Measurements from ENCODE around the gene EFNA5. TPM values are rescaled to one million over a fixed set of nuclear protein-coding genes. Genes with fewer than 3 reads are reported as not detected.

The EFNA5 gene
- total RNA-seq, 4 donors from 2014 or later, result 2.8 to 5.7 (median 3.7) TPM

DNA sequence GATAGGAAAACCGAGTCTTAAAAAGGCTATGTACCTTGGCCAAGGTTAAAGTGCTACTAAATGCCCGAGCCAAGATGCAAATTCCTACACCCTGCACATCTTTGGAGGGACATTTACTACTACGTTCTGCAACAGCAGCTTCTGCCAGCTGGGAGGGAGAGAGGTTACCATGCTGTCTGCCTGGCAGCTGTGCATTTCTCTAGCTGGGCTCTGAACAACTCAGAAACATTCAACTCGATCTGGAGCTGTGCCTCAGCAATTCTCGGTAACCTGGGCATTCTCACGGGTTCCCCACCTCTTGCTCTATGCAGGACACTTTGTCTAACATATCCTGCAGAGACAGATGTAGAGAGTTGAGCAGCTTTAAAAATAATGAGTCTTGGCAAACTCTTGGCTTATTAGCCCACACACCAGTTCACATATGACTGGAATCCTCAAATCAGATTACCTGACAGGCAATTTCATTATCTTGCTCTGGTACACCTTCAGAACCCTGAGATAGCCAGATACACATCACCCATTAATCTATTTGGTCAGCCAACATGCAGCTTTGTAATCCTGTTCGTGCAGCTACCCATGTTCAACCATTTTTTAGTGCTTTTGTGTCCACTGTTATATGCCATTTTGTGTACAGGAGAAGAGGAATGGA is 115.8 kb downstream of the EFNA5 start:
- Histone ChIP-seq H3K27me3 (no peaks in the 10 kb centered on the region), H3K4me1 (peaks cover 0 to 3% (median 0%) of the 10 kb centered on the region in 4 donors), H3K36me3 (no peaks in the 10 kb centered on the region), H3K9me3 (no peaks in the 10 kb centered on the region), H3K4me3 (no peak overlapping the region), H3K27ac (replicated peaks in 1 of 4) (no peak overlapping the region)
- no peak for DNase-seq (ENCODE audit: extremely low spot score)
- WGBS, result 86% methylated on average over 7 of the region's 7 CpGs
- intact Hi-C loops (cut with DNase I), result no loop called here
- no peak for TF ChIP-seq EP300 (IDR thresholded peaks at IDR 0.05)
- TF ChIP-seq POLR2AphosphoS5 (IDR thresholded peaks at IDR 0.05), result no peak
- TF ChIP-seq POLR2A (IDR thresholded peaks at IDR 0.05; ENCODE audit: low read depth), result no peak
- TF ChIP-seq, protein P1, sequence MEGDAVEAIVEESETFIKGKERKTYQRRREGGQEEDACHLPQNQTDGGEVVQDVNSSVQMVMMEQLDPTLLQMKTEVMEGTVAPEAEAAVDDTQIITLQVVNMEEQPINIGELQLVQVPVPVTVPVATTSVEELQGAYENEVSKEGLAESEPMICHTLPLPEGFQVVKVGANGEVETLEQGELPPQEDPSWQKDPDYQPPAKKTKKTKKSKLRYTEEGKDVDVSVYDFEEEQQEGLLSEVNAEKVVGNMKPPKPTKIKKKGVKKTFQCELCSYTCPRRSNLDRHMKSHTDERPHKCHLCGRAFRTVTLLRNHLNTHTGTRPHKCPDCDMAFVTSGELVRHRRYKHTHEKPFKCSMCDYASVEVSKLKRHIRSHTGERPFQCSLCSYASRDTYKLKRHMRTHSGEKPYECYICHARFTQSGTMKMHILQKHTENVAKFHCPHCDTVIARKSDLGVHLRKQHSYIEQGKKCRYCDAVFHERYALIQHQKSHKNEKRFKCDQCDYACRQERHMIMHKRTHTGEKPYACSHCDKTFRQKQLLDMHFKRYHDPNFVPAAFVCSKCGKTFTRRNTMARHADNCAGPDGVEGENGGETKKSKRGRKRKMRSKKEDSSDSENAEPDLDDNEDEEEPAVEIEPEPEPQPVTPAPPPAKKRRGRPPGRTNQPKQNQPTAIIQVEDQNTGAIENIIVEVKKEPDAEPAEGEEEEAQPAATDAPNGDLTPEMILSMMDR (IDR thresholded peaks at IDR 0.05), result no peak

DNA sequence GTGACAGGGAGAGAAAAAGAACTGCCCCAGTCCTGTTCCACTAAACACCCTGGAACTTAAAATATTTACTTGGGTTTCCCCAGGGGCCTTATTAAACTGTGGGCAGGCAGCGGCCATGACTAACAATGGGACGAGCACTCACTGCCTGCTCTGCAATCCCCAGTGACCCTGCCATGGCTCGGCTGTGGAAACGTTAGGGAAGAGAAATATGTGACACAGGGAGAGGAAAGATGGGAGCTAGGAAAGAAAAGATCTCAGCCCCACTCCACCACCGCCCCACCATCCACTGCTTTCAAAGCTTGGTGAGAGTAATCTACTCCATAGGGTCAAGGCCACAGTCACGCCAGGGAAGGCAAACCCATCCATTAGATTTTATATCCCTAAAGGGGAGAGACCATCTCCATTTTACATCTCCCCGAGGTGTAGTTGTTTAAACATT is 117.6 kb downstream of the EFNA5 start:
- Histone ChIP-seq H3K27ac (replicated peaks in 1 of 4) (no peak overlapping the region), H3K4me3 (no peak overlapping the region), H3K9me3 (no peaks in the 10 kb centered on the region), H3K27me3 (no peaks in the 10 kb centered on the region), H3K36me3 (no peaks in the 10 kb centered on the region), H3K4me1 (no peaks in the 10 kb centered on the region)
- WGBS, result 90% methylated on average over 7 of the region's 7 CpGs
- no peak for DNase-seq (ENCODE audit: extremely low spot score)
- TF ChIP-seq POLR2AphosphoS5 (IDR thresholded peaks at IDR 0.05) (no peak), POLR2A (IDR thresholded peaks at IDR 0.05; ENCODE audit: low read depth) (no peak), EP300 (IDR thresholded peaks at IDR 0.05) (no peak)
- TF ChIP-seq, protein P1 (IDR thresholded peaks at IDR 0.05), result no peak
- intact Hi-C loops (cut with DNase I), result no loop called here

DNA sequence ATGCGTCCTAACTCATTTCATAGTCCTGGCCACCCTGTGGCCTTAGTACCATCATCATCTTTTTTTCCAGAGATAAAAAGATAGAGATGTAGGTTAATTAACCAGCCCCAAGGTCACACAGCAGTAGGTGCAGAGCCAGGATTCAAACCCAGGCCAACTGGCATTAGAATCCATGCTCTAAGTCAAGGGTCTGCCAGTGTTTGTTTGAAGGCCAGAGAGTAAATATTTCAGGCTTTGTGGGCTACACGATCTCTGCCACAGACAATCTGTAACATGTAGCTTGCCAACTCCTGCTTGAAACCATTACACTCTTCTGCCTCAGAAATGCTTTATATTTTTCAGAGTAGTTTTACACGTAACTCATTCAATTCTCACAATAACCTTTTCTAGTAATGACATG is 119.6 kb downstream of the EFNA5 start:
- WGBS, result 92% methylated on average over 3 of the region's 3 CpGs
- TF ChIP-seq POLR2A (IDR thresholded peaks at IDR 0.05; ENCODE audit: low read depth) (no peak), EP300 (IDR thresholded peaks at IDR 0.05) (no peak), POLR2AphosphoS5 (IDR thresholded peaks at IDR 0.05) (no peak)
- TF ChIP-seq, protein P1 (IDR thresholded peaks at IDR 0.05), result no peak
- H3K4me3 ChIP-seq, result no peak overlapping the region
- no peak overlapping the region for H3K27ac ChIP-seq (replicated peaks in 1 of 4)
- H3K9me3 ChIP-seq, result no peaks in the 10 kb centered on the region
- DNase-seq (ENCODE audit: extremely low spot score), result no peak
- peaks cover 0 to 3% (median 0%) of the 10 kb centered on the region in 4 donors for H3K4me1 ChIP-seq
- no peaks in the 10 kb centered on the region for H3K36me3 ChIP-seq
- intact Hi-C loops (cut with DNase I), result no loop called here
- H3K27me3 ChIP-seq, result no peaks in the 10 kb centered on the region

DNA sequence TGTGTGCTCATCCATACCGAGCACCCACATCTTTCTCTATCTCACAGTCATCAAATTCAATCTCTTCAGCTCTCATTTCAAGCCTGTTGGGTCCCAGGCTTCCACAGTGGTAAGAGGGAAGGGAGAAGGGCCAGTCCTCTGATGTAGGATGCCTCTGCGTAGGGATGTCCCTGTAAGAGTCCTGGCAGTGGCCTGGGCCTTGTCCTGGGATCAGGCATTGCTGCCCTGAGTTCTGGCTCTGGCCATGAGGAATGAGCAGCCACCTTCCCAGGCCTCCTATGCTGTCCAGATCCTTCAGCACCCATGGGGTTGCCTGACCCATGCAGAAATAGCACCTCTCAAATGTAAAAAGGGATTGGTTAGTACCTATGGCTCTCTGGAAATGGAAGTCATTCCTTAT is 121.2 kb downstream of the EFNA5 start:
- peak; percentile 47 for DNase-seq (ENCODE audit: extremely low spot score)
- TF ChIP-seq POLR2A (IDR thresholded peaks at IDR 0.05; ENCODE audit: low read depth), result no peak
- no peak for TF ChIP-seq EP300 (IDR thresholded peaks at IDR 0.05)
- TF ChIP-seq POLR2AphosphoS5 (IDR thresholded peaks at IDR 0.05), result no peak
- TF ChIP-seq, protein P1 (IDR thresholded peaks at IDR 0.05), result no peak
- Histone ChIP-seq H3K27ac (replicated peaks in 1 of 4) (no peak overlapping the region), H3K36me3 (no peaks in the 10 kb centered on the region), H3K9me3 (no peaks in the 10 kb centered on the region), H3K4me3 (no peak overlapping the region), H3K27me3 (no peaks in the 10 kb centered on the region), H3K4me1 (peaks cover under 1 to 18% (median 9%) of the 10 kb centered on the region in 4 donors)
- WGBS, result 100% methylated on average over 2 of the region's 2 CpGs
- intact Hi-C loops (cut with DNase I), result no loop called here

DNA sequence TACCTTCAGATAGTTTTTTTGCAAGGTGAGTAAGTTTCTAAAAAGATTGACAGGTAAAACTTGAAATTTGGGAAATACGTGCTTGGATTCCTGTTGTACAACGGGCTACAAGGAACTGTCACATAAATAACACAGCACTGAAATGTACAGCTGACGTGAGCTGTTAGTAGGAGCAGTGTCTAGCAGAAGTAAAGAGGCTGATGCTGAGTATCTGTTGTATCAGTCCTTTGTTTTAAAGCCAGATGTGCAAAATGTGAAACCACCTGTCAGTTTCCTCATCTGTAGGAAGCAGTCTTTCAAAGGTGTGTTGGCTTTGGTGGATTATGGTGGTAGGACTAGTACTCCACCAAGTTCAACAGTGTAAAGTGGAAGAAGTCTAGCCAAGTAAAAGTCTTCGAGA is 122.3 kb downstream of the EFNA5 start:
- intact Hi-C loops (cut with DNase I), result no loop called here
- Histone ChIP-seq H3K9me3 (no peaks in the 10 kb centered on the region), H3K36me3 (no peaks in the 10 kb centered on the region), H3K27me3 (no peaks in the 10 kb centered on the region), H3K4me3 (no peak overlapping the region), H3K27ac (replicated peaks in 1 of 4) (no peak overlapping the region), H3K4me1 (peaks cover 12 to 27% (median 18%) of the 10 kb centered on the region in 4 donors)
- TF ChIP-seq POLR2A (IDR thresholded peaks at IDR 0.05; ENCODE audit: low read depth) (no peak), EP300 (IDR thresholded peaks at IDR 0.05) (no peak), POLR2AphosphoS5 (IDR thresholded peaks at IDR 0.05) (no peak)
- TF ChIP-seq, protein P1 (IDR thresholded peaks at IDR 0.05), result no peak
- 87% methylated on average over 4 of the region's 4 CpGs for WGBS
- peak; percentile 64 for DNase-seq (ENCODE audit: extremely low spot score)
